HepG2 (cell line): ENCODE data around the gene SUSD3. TPM values are rescaled to one million over a fixed set of nuclear protein-coding genes. Genes with fewer than 3 reads are reported as not detected.

ENCODE experiments used
- ATAC-seq: fragments of 200-7000 bp; cut with Tn5 transposase; 3 replicates; pipeline ENCODE4 v1.9.1; 2020; ENCODE audit warnings: mild to moderate bottlenecking, moderate library complexity
- BruUV-seq: library from RNA; stranded (reverse); fragments of 400-500 nt; replicated peaks from 2 replicates; lab custom pipeline; 2021; lab: Mats Ljungman, UMichigan
- CTCF ChIA-PET: fragments of 300-600 bp; formaldehyde crosslinking; extraction: SDS; loops from one replicate; lab custom pipeline; 2021; ENCODE audit warnings: low total read pairs, inconsistent platforms, low intra/inter-chr PET ratio; lab: Yijun Ruan, JAX
- POLR2A ChIA-PET: fragments of 350-600 bp; sonication (Branson Sonifier 250); formaldehyde crosslinking; loops from one replicate; lab custom pipeline; 2020; ENCODE audit warnings: antibody characterized with exemption, inconsistent platforms; lab: Yijun Ruan, JAX
- DNase-seq: peaks from one replicate; pipeline ENCODE4 v3.0.0-alpha.2; 2015; ENCODE audit warnings: low spot score
- FAIRE-seq: peaks from 3 replicates; lab custom pipeline; 2011; peaks lifted over from hg19 to GRCh38; lab: Jason Lieb, UNC
- H2AFZ ChIP-seq: one replicate; pipeline ENCODE4 v1.6.1; 2011; ENCODE audit warnings: low read length, inconsistent platforms
- H3K27ac ChIP-seq: fragments of 300-600 bp; 3 replicates; pipeline ENCODE4 v1.8.0; 2011; ENCODE audit warnings: mixed run types, mild to moderate bottlenecking, mixed read lengths, low read length, inconsistent platforms; ENCODE audit not compliant: insufficient read depth; ENCODE audit errors: extremely low read length
- H3K27me3 ChIP-seq, 2 experiments: fragments of 200-600 bp in 1 of 2; 2 replicates in 1 of 2; 3 replicates in 1 of 2; pipeline versions ENCODE4 v1.6.0 to v1.8.0; 2011; ENCODE audit warnings: low read length in 2 of 2, mild to moderate bottlenecking in 2 of 2, moderate library complexity in 2 of 2, inconsistent platforms in 1 of 2; ENCODE audit not compliant: insufficient read depth in 2 of 2, control insufficient read depth in 1 of 2
- H3K36me3 ChIP-seq, 2 experiments: fragments of 200-600 bp in 1 of 2; replicated peaks in 1 of 2; 2 replicates in 1 of 2; 3 replicates in 1 of 2; pipeline versions ENCODE4 v1.5.1 to v1.8.0; 2011; ENCODE audit warnings: low read length in 2 of 2, inconsistent platforms in 1 of 2; ENCODE audit not compliant: insufficient read depth in 2 of 2, control insufficient read depth in 1 of 2
- H3K4me1 ChIP-seq: 2 replicates; pipeline ENCODE4 v1.5.1; 2012; ENCODE audit warnings: low read length, inconsistent platforms; ENCODE audit not compliant: insufficient read depth
- H3K4me2 ChIP-seq: 2 replicates; pipeline ENCODE4 v1.6.0; 2011; ENCODE audit warnings: low read depth, low read length, inconsistent platforms
- H3K4me3 ChIP-seq, 3 experiments: fragments of 200-600 bp in 1 of 3; sonication (generic), shearing (Covaris generic) in 1 of 3; replicated peaks in 1 of 3; 2 replicates each; pipeline ENCODE4 v1.5.1; 2011 to 2016; ENCODE audit warnings: low read length in 3 of 3, inconsistent platforms in 2 of 3, low read depth in 2 of 3, mild to moderate bottlenecking in 2 of 3, control low read depth in 1 of 3, mixed read lengths in 1 of 3; ENCODE audit not compliant: insufficient read depth in 1 of 3
- H3K79me2 ChIP-seq: one replicate; pipeline ENCODE4 v1.6.1; 2011; ENCODE audit warnings: low read length, inconsistent platforms; ENCODE audit not compliant: insufficient read depth
- H3K9ac ChIP-seq: 2 replicates; pipeline ENCODE4 v1.6.0; 2011; ENCODE audit warnings: mild to moderate bottlenecking, low read depth, low read length, inconsistent platforms; ENCODE audit not compliant: insufficient read depth
- H3K9me3 ChIP-seq: 2 replicates; pipeline ENCODE4 v1.5.1; 2012; ENCODE audit warnings: mild to moderate bottlenecking, low read length
- H4K20me1 ChIP-seq: 2 replicates; pipeline ENCODE4 v1.6.0; 2011; ENCODE audit warnings: inconsistent platforms, mild to moderate bottlenecking, low read length, moderate library complexity; ENCODE audit not compliant: insufficient read depth
- HNF1B ChIP-seq: sonication (generic); formaldehyde crosslinking; IDR thresholded peaks from 2 replicates; pipeline ENCODE4 v1.5.1; 2020; ENCODE audit warnings: mild to moderate bottlenecking, moderate library complexity, missing genetic modification reagents
- LBX2 ChIP-seq: sonication (generic); formaldehyde crosslinking; IDR thresholded peaks from 2 replicates; pipeline ENCODE4 v1.5.0; 2020; ENCODE audit warnings: missing genetic modification reagents, mild to moderate bottlenecking, borderline replicate concordance
- MZF1 ChIP-seq: sonication (generic); formaldehyde crosslinking; IDR thresholded peaks from 2 replicates; pipeline ENCODE4 v1.8.1; 2023; ENCODE audit warnings: mild to moderate bottlenecking, missing genetic modification reagents, borderline replicate concordance
- RFXAP ChIP-seq: sonication (generic); formaldehyde crosslinking; IDR thresholded peaks from 2 replicates; pipeline ENCODE4 v1.4.0; 2020; ENCODE audit warnings: missing genetic modification reagents, borderline replicate concordance
- TFAP4 ChIP-seq: sonication (generic); IDR thresholded peaks from 2 replicates; pipeline ENCODE4 v1.6.1; 2016; ENCODE audit warnings: low read depth, borderline replicate concordance
- THAP9 ChIP-seq: sonication (generic); formaldehyde crosslinking; IDR thresholded peaks from 2 replicates; pipeline ENCODE4; 2020; ENCODE audit warnings: missing genetic modification reagents, mild to moderate bottlenecking, borderline replicate concordance
- XRCC5 ChIP-seq: fragments of 200-400 bp; formaldehyde crosslinking; optimal IDR thresholded peaks from 2 replicates; pipeline ENCODE3; 2017; ENCODE audit warnings: mild to moderate bottlenecking, low read length
- ZBTB14 ChIP-seq: sonication (generic); formaldehyde crosslinking; IDR thresholded peaks from 2 replicates; pipeline ENCODE4 v1.4.0; 2020; ENCODE audit warnings: missing genetic modification reagents
- ZNF382 ChIP-seq: sonication (generic); formaldehyde crosslinking; IDR thresholded peaks from 2 replicates; pipeline ENCODE4 v1.5.0; 2020; ENCODE audit warnings: missing genetic modification reagents, mild to moderate bottlenecking, borderline replicate concordance
- ZNF562 ChIP-seq: sonication (generic); formaldehyde crosslinking; IDR thresholded peaks from 2 replicates; pipeline ENCODE4 v1.8.0; 2022; ENCODE audit warnings: missing genetic modification reagents, borderline replicate concordance
- WGBS: methylation state at CpG from one replicate; pipeline ENCODE4 v1.1.6; 2017; ENCODE audit warnings: low lambda C conversion rate; 5-methylcytosine and 5-hydroxymethylcytosine counted together
- in situ Hi-C: cut with HindIII; loops from 2 replicates; pipeline ENCODE4 v1.10.0; 2017; ENCODE audit warnings: low pct_unique_long_range_greater_than_20kb; ENCODE audit not compliant: extremely low pct_ligation_motif_present
- intact Hi-C: fragments of 100-400 bp; cut with micrococcal nuclease; formaldehyde crosslinking; loops from one replicate; pipeline ENCODE4 v1.10.0; 2022; ENCODE audit not compliant: unreplicated experiment
- polyA plus RNA-seq, 8 experiments: library from polyadenylated mRNA; depleted of rRNA in 3 of 8; stranded (reverse) in 7 of 8; unstranded in 1 of 8; fragments of >200 nt; fragmentation: Illumina TruSeq in 4 of 8; extraction: Trizol in 4 of 8; gene quantifications; 2 replicates each; pipeline versions ENCODE4 v1.2.1 to v1.2.3, GENCODE V29; 2011 to 2016; ENCODE audit warnings: low read depth in 4 of 8, missing spikeins in 1 of 8, mixed read lengths in 1 of 8; ENCODE audit not compliant: insufficient read depth in 1 of 8
- total RNA-seq, 5 experiments: library from RNA; depleted of rRNA; stranded (reverse); fragments of >200 nt; fragmentation: Illumina TruSeq; extraction: Trizol; gene quantifications; 2 replicates each; pipeline ENCODE4 v1.2.3, GENCODE V29; 2016; ENCODE audit warnings: low read depth in 1 of 5

Gene SUSD3
- total and polyA plus RNA-seq, 2 of the 13 experiments (the other 11 are each of a cell fraction or from before 2014, with no cell fraction given) = 7.0 to 9.1 TPM

GRCh38 chr9:93105620-93106019, 47.1 kb downstream of the SUSD3 start:
- no TSS peak for BruUV-seq
- Histone ChIP-seq H3K9ac (no peak overlapping the region), H2AFZ (no peak overlapping the region), H3K79me2 (peaks cover 13% of the 10 kb centered on the region), H3K4me1 (peaks cover 15% of the 10 kb centered on the region), H3K27ac (no peak overlapping the region), H4K20me1 (no peaks in the 10 kb centered on the region), H3K36me3 (peaks cover 2 to 5% of the 10 kb centered on the region in 2 experiments; a peak in 3 of 5 replicates), H3K4me3 (no peak overlapping the region), H3K4me2 (no peak overlapping the region), H3K9me3 (no peaks in the 10 kb centered on the region), H3K27me3 (no peaks in the 10 kb centered on the region)
- CTCF ChIA-PET = no interaction called here
- ATAC-seq (no peak), DNase-seq (no peak), FAIRE-seq (no peak)
- WGBS = 94% methylated on average over 1 of the region's 1 CpG
- POLR2A ChIA-PET = no interaction called here
- in situ Hi-C loops = no loop called here
- intact Hi-C loops = loop anchor here (5.0 kb wide), 2 partner anchors 37 to 103 kb away; no protein-coding TSS in a partner anchor
- TF ChIP-seq LBX2 (CRISPR knock-in tag) (no peak), ZBTB14 (CRISPR knock-in tag) (no peak), RFXAP (no peak), XRCC5 (no peak), TFAP4 (no peak), THAP9 (CRISPR knock-in tag) (no peak), ZNF562 (no peak), ZNF382 (CRISPR knock-in tag) (no peak), HNF1B (CRISPR knock-in tag) (no peak), MZF1 (CRISPR knock-in tag) (no peak)
